HG03045 (cell line): Measurements from ENCODE around the gene DAGLB.
"Not testable (repeated sequence)": the region's sequence is repeated elsewhere in the genome, so short reads cannot be mapped to it uniquely, and the experiment has no call there.

ENCODE experiments used
- ATAC-seq: cut with Tn5 transposase; IDR thresholded peaks from one replicate; pipeline ENCODE4 v1.9.1; 2021; ENCODE audit warnings: mild to moderate bottlenecking, moderate library complexity; ENCODE audit not compliant: unreplicated experiment

DAGLB gene

GRCh38 chr7:6461946-6462550 lies 14.3 kb upstream of the DAGLB start:
- ATAC-seq = no peak

DNA sequence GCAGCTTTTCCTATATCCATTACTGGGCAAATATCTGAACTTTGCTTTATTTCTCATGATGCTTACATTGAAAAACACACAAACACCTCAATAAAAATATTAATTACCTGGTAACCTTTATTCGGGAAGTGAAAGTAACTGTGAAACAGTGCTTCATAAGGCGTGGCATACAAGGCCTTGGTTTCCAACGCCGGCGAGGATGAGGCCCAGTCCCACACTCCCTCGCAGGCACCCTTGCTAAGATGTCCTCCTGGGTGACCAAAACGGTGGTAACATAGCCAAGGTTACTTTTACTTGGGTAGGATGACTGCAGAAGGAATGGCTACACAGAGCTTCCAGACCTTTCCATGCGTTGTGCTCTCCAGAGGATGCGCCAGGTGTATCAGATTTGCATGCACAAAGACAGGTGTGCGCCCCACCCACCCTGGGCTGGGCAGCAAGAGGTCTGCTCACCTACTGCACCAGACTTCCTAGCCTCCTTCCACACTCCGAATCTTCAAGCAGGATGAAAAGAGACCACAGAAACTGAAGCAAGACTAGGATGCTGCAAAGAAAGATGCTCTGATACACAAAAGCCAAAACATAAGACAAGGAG lies 13.3 kb upstream of the DAGLB start:
- ATAC-seq = no peak

GRCh38 chr7:6460303-6460702 lies 12.5 kb upstream of the DAGLB start:
- ATAC-seq = no peak

DNA sequence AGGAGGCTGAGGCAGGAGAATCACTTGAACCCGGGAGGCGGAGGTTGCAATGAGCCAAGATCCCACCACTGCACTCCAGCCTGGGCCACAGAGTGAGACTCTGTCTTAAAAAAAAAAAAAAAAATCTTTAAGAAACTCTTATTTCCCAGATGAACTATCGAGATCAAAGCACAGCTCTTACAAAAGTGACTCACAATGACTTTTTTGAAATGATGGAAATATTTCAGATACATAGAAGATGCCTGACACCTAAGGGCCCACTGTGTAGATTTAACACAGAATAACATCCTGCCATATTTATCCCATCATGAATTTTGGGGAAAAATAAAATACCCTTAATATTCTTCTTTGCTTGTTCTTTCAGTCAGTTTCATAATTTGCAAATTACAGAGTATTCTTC lies 10.9 kb upstream of the DAGLB start:
- not testable (repeated sequence) for ATAC-seq

GRCh38 chr7:6453734-6454133 lies 6.0 kb upstream of the DAGLB start:
- ATAC-seq = no peak

GRCh38 chr7:6451224-6451705 lies 3.5 kb upstream of the DAGLB start:
- no peak for ATAC-seq

GRCh38 chr7:6450591-6450990 lies 2.8 kb upstream of the DAGLB start:
- not testable (repeated sequence) for ATAC-seq

- not testable (repeated sequence) for ATAC-seq
These were observed 2.1 kb upstream of the DAGLB start for GRCh38 chr7:6449884-6450283.

DNA sequence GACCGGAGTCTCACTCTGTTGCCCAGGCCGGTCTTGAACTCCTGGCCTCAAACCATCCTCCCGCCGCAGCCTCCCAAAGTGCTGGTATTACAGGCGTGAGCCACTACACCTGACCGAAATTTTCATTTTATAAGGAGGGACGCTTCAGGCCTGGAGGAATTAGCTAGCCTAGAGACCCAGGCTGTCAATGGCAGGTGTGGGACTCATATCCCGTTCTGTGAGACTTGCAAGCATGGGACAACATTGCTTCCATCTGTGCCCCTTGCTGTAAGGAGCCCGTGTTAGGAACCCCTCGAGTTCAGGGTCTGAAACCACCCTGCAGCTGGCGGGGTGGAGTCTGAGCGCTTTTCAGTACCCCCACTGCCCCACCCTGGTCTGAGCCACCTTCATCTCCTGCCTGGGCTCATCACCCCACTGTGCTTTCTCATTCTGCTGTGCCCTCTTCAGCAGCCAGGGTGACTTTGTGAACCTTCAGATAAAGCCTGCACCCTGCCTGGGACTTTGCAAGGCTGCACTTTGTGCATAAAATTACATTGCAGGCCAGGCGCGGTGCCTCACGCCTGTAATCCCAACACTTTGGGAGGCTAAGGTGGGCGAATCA lies 1.3 kb upstream of the DAGLB start:
- ATAC-seq = no peak

DNA sequence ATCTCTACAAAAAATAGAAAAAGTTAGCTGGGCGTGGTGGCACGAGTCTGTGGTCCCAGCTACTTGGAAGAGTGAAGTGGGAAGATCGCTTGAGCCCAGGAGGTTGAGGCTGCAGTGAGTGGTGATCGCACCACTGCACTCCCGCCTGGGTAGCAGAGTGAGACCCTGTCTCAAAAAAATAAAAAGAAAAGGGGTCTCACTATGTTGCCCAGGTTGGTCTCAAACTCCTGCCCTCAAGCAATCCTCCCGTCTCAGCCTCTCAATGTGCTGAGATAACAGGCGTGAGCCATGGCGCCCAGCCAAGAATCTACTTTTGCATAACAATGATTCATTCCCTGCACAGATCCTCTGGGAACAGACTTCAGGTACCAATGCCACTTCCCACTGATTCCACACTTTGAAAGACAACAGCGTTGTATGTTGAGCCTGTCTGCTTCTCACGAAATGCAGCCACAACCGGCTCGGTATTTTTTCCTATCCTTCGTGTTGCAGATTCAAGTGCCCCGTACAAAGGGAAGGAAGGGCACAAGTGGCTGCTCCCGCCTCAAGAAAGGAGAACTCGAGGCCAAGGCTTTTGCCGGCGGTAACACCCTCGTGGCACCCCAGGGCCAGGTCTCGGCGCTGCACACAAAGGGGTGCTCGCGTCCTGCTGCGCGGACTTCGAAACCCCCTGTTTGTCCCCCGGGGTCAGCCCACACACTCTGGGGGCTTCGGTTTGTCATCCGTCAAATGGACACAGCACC lies 745 bp downstream of the DAGLB start:
- ATAC-seq = peak; percentile 34

DNA sequence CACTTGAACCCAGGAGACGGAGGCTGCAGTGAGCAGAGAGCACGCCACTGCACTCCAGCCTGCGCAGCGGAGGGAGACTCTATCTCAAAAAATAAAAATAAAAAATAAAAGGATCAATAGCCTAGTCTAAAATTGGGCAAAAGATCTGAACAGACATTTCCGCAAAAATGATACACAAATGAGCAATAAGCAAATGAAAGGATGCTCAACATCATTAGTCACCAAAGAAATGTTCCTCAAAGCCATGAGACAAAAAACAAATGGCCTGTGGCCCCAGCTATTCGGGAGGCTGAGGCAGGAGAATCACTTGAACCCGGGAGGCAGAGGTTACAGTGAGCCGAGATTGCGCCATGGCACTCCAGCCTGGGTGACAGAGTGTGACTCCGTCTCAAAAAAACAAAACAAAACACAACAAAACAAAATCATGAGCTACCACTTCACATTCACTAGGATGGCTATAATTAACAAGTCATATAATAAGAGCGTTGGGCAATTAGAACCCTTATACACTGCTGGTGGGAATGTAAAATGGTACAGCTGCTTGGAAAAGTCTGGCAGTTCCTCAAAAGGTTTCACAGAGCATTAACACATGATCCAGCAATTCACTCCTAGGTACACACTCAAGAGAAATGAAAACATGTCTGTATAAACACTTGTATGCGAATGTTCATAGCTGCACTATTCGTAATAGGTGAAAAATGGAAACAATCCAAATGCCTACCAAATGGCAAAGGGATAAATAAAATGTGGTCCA lies 3.1 kb downstream of the DAGLB start:
- no peak for ATAC-seq

DNA sequence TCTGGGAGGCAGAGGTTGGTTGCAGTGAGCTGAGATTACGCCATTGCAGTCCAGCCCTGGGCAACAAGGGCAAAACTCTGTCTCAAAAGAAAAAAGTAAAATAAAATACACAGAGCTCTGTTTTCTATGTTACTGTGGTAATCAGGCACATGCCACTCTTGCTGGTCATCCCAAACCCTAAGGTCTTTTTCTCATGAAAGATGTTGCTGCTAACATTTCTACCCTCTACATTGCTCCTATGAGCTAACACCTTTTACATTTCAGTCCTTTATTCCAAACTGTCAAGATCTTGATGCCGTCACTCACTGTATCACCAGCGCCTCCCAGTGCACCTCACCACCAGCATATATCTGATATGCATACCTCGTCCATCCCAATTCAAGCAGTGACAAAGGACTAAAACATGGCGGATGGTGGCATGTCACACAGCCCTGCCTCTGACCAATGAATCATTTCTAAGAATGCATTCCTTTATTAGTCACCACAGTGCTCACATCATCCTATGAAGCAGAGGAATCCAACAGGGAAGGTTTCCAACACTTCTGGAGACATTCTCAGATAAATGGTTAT lies 4.3 kb downstream of the DAGLB start:
- no peak for ATAC-seq

DNA sequence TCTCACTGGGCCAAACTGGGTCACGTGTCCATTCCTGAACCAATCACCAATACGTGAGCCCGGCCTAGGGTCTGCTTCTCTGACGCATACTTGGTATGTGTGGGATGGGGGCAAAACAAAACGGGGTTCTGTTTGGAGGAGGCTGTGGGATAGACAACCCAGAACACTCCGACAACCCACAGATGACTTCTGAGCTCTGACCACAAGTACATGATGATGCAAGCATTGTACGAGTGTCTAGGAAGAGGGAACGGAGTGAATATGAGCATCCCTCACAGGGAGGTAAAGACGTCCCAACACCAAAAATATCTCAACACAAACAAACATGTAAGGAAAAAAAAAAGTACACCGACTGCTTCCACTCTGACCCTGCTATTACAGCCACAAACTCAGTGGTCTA lies 5.6 kb downstream of the DAGLB start:
- no peak for ATAC-seq

- ATAC-seq = no peak
These were observed 7.4 kb downstream of the DAGLB start for GRCh38 chr7:6440381-6440780.

- ATAC-seq = no peak
These were observed 9.3 kb downstream of the DAGLB start for GRCh38 chr7:6438427-6438826.

DNA sequence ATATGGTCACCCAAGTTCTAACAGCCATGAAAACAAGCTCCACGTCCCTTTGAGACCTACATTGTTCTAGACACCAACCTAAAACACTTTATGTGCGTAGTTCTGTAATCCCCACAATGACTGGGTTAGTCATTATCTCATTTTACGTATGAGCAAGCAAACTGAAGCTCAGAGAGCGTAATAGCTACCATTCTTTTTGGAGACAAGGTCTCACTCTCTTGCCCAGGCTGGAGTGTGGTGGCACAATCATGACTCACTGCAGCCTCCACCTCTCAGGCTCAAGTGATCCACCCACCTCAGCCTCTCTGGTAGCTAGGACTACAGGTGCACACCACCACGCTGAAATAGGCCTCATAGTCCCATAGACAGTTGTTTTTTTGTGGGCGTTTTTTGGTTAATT lies 10.5 kb downstream of the DAGLB start:
- ATAC-seq = no peak

- no peak for ATAC-seq
These were observed 11.4 kb downstream of the DAGLB start for GRCh38 chr7:6436385-6436685.

DNA sequence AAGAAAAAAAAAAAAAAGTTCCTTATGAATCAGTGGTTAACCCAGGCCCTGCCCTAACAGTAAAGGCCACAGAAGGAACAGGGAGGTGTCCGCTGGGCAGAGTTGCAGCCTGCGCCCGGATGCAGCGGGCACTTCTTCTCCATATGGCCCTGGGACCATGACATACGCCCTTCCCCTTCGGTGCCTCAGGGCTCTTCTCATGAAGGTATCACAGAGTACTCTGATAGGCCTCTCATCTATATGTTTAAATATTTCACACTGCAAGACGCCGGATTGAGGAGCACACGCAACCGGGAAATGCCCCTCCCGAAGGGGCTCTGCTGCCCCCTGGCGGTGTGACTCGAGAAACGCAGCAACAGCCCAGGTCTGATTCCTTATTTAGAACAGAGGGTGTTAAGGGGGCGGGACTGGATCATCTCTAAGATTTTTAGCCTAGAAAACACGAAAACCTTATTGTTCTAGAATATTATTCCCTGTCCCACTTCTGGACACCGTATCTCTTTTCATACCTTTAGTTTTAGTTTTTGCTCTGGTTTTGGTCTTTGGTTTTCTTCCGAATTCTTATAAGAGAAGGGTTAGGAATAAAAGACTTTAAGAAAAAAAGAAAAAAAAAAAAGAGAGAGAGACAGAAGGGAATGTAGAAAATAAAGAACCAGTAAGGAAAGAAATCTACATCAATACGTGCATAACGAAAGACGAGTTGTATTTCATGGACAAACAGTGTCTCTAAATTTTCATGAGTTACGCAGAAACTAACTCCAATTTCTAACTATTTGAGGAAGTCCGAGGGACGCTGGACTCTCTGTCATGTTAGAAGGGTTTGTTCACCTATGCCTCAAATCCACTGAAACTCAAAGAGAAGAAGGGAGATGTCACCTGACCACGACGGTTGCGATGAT lies 12.0 kb downstream of the DAGLB start:
- peak; percentile 79 for ATAC-seq

DNA sequence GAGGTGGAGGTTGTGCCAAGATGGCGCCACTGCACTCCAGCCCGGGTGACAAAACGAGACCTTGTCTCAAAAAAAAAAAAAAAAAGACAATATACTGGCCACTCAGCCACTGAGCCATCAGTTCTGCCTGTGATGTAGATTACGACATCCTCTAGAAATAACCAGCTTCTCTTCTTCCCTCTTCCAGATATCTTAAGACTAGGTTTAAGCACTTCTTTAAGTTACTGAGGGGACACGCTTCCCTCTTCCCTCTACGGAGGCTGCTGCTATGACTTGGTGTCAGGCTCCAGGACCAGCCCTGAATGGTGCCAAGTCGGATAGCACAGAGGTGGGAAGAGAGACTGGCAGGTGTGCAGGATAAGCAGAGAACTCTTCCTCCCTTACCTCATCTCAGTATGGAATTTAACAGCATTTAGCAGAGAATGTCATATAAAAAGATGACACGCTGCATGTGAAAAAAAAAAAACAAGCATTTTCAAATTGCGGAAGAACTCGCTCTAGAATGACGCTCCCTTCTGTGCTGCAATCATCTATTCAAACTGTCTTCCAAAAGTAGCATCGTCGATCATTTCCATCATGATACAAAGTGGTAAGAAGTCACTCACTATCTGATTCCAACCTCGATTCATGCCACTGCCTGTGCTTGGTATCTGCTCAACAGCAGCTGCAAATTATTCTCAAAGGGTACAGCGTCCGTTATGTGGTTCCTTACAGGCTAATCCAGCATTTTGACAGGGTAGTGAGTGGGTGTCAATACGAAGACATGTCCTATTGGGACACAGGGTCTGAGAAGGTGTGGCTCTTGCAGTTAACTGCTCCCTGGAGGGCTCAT lies 13.8 kb downstream of the DAGLB start:
- ATAC-seq = no peak
